H1 (cell line): ENCODE data around the gene LILRB3. TPM values are rescaled to one million over a fixed set of nuclear protein-coding genes. Genes with fewer than 3 reads are reported as not detected.

Source experiments
- BRCA1 ChIP-seq: IDR thresholded peaks from 2 replicates; pipeline ENCODE4 v1.6.1; 2012; ENCODE audit warnings: low read depth, low read length, improper control_type of control experiment
- CBX5 ChIP-seq: fragments of 300-800, 300-1000 bp; sonication (generic); IDR thresholded peaks from 2 replicates; pipeline ENCODE4 v1.7.1; 2016; ENCODE audit warnings: antibody characterized with exemption, low read length, low read depth
- CBX8 ChIP-seq: fragments of 300-800, 300-1000 bp; sonication (generic); IDR thresholded peaks from 2 replicates; pipeline ENCODE4 v1.7.1; 2016; ENCODE audit warnings: low read depth, low read length, borderline replicate concordance
- CHD1 ChIP-seq: IDR thresholded peaks from 2 replicates; pipeline ENCODE4 v1.6.1; 2012; ENCODE audit warnings: low read depth, low read length, improper control_type of control experiment
- CREB1 ChIP-seq: IDR thresholded peaks from 2 replicates; pipeline ENCODE4 v1.6.1; 2012; ENCODE audit warnings: inconsistent platforms
- EP300 ChIP-seq, 2 experiments: IDR thresholded peaks; 1 replicate in 1 of 2; 2 replicates in 1 of 2; pipeline ENCODE4 v1.6.1; 2011 to 2012; ENCODE audit warnings: low read depth in 2 of 2, low read length in 2 of 2, mild to moderate bottlenecking in 2 of 2, borderline replicate concordance in 1 of 2, inconsistent platforms in 1 of 2, moderate library complexity in 1 of 2
- EZH2 ChIP-seq: fragments of 200-600 bp; sonication (generic); IDR thresholded peaks from 2 replicates; pipeline ENCODE4 v1.7.1; 2012; ENCODE audit warnings: low read depth, mild to moderate bottlenecking, moderate library complexity, low read length, inconsistent platforms; ENCODE audit not compliant: severe bottlenecking
- GABPA ChIP-seq: IDR thresholded peaks from 2 replicates; pipeline ENCODE4 v1.6.1; 2011; ENCODE audit warnings: mild to moderate bottlenecking, low read length, moderate library complexity, borderline replicate concordance; ENCODE audit not compliant: insufficient read depth
- HDAC6 ChIP-seq: IDR thresholded peaks from one replicate; pipeline ENCODE4 v1.7.1; 2012; ENCODE audit warnings: low read depth, mild to moderate bottlenecking, inconsistent platforms, low read length, moderate library complexity
- JUN ChIP-seq: IDR thresholded peaks from 2 replicates; pipeline ENCODE4 v1.6.1; 2011; ENCODE audit warnings: low read depth, mild to moderate bottlenecking, improper control_type of control experiment, low read length
- KDM1A ChIP-seq: fragments of 200-600, 300-600 bp; sonication (generic); IDR thresholded peaks from 2 replicates; pipeline ENCODE4 v1.7.1; 2016; ENCODE audit warnings: mild to moderate bottlenecking, low read length, borderline replicate concordance
- KDM4A ChIP-seq: IDR thresholded peaks from one replicate; pipeline ENCODE4 v1.7.1; 2012; ENCODE audit warnings: low read depth, mild to moderate bottlenecking, moderate library complexity, low read length, inconsistent platforms; ENCODE audit not compliant: severe bottlenecking
- MAX ChIP-seq: IDR thresholded peaks from 2 replicates; pipeline ENCODE4 v1.6.1; 2012; ENCODE audit warnings: inconsistent platforms
- NRF1 ChIP-seq: IDR thresholded peaks from 2 replicates; pipeline ENCODE4 v1.6.1; 2011; ENCODE audit warnings: mild to moderate bottlenecking, low read depth, low read length, improper control_type of control experiment
- PHF8 ChIP-seq: fragments of 200-600 bp; sonication (generic); conservative IDR thresholded peaks from 2 replicates; pipeline ENCODE4 v1.7.1; 2012; ENCODE audit warnings: low read depth, mild to moderate bottlenecking, inconsistent platforms, low read length, moderate library complexity
- POU5F1 ChIP-seq: IDR thresholded peaks from 2 replicates; pipeline ENCODE4 v1.6.1; 2011; ENCODE audit warnings: low read depth, mild to moderate bottlenecking, low read length, moderate library complexity
- RAD21 ChIP-seq, 2 experiments: IDR thresholded peaks in 1 of 2; conservative IDR thresholded peaks in 1 of 2; 2 replicates each; pipeline ENCODE4 v1.6.1; 2011; ENCODE audit warnings: low read depth in 2 of 2, low read length in 2 of 2, improper control_type of control experiment in 1 of 2, inconsistent platforms in 1 of 2, mild to moderate bottlenecking in 1 of 2, moderate library complexity in 1 of 2
- SIX5 ChIP-seq: IDR thresholded peaks from 2 replicates; pipeline ENCODE4 v1.6.1; 2011; ENCODE audit warnings: mild to moderate bottlenecking, low read depth, low read length
- SP1 ChIP-seq: IDR thresholded peaks from 2 replicates; pipeline ENCODE4 v1.6.1; 2011; ENCODE audit warnings: low read depth, low read length
- SP2 ChIP-seq: IDR thresholded peaks from 2 replicates; pipeline ENCODE4 v1.6.1; 2012; ENCODE audit warnings: mild to moderate bottlenecking, low read length, inconsistent platforms
- SP4 ChIP-seq: IDR thresholded peaks from 2 replicates; pipeline ENCODE4 v1.6.1; 2012; ENCODE audit warnings: low read length, inconsistent platforms
- TAF7 ChIP-seq: optimal IDR thresholded peaks from 2 replicates; pipeline ENCODE3; 2011; ENCODE audit warnings: low read depth, mild to moderate bottlenecking, inconsistent platforms, low read length, moderate library complexity, borderline replicate concordance
- TEAD4 ChIP-seq: IDR thresholded peaks from 2 replicates; pipeline ENCODE4 v1.6.1; 2012; ENCODE audit warnings: low read depth, low read length, inconsistent platforms, mixed read lengths
- USF2 ChIP-seq: IDR thresholded peaks from 2 replicates; pipeline ENCODE4 v1.6.1; 2011; ENCODE audit warnings: low read length, improper control_type of control experiment
- polyA plus RNA-seq, 7 experiments: library from polyadenylated mRNA; depleted of rRNA in 3 of 7; stranded (reverse) in 5 of 7; unstranded in 2 of 7; fragments of >200 nt in 5 of 7; fragments of 200-250 nt in 2 of 7; gene quantifications; 1 replicate in 5 of 7; 2 replicates in 1 of 7; 4 replicates in 1 of 7; pipeline versions ENCODE4 v1.2.1 to v1.2.3, GENCODE V29; 2011 to 2013; ENCODE audit warnings: missing spikeins in 2 of 7, mixed read lengths in 2 of 7
- total RNA-seq: library from RNA; stranded (reverse); fragmentation: NEBNext Ultra II Directional; extraction: Animal tissue kit (Norgen Biotek cat#: 25700); gene quantifications from 2 replicates; pipeline ENCODE4 v1.2.1, GENCODE V29; 2021

LILRB3 gene
- total and polyA plus RNA-seq, 2 of the 8 experiments (the other 6 are each of a cell fraction or from before 2014, with no cell fraction given), result not detected

GRCh38 chr19:54168174-54168917 is 54.5 kb downstream of the LILRB3 start (continued):
- TF ChIP-seq GABPA (peak; percentile 56; the same call in 1 of the 2 replicates), PHF8 (no peak), BRCA1 (no peak), EZH2 (no peak), CBX8 (no peak), CREB1 (peak; percentile 67), SP2 (no peak), JUN (no peak), NRF1 (no peak), EP300 (IDR thresholded peaks at IDR 0.05; ENCODE audit: borderline replicate concordance in 1 of 2, low read depth in 2 of 2, low read length in 2 of 2) (no peak), SIX5 (no peak), TAF7 (no peak), KDM1A (no peak), TEAD4 (no peak), KDM4A (no peak), CHD1 (no peak), HDAC6 (no peak), POU5F1 (no peak), MAX (peak; percentile 68; the same call in 1 of the 2 replicates), SP4 (no peak), USF2 (no peak), CBX5 (no peak), SP1 (0 out of 2 replicates have a peak, but pooled peaks have one; percentile 28), RAD21 (IDR thresholded peaks at IDR 0.05 in 1 of 2, conservative IDR thresholded peaks at IDR 0.05 in 1 of 2; ENCODE audit: low read depth in 2 of 2, low read length in 2 of 2) (peak; percentile 57)
